ENCODE data around the gene DAD1. TPM values are rescaled to one million over a fixed set of nuclear protein-coding genes. Genes with fewer than 3 reads are reported as not detected.
"Not testable (repeated sequence)": the region's sequence is repeated elsewhere in the genome, so short reads cannot be mapped to it uniquely, and the experiment has no call there.

DAD1 gene
- total RNA-seq = 269 and 398 TPM in 2 replicates
- 450 TPM for polyA plus RNA-seq (2012)

DNA sequence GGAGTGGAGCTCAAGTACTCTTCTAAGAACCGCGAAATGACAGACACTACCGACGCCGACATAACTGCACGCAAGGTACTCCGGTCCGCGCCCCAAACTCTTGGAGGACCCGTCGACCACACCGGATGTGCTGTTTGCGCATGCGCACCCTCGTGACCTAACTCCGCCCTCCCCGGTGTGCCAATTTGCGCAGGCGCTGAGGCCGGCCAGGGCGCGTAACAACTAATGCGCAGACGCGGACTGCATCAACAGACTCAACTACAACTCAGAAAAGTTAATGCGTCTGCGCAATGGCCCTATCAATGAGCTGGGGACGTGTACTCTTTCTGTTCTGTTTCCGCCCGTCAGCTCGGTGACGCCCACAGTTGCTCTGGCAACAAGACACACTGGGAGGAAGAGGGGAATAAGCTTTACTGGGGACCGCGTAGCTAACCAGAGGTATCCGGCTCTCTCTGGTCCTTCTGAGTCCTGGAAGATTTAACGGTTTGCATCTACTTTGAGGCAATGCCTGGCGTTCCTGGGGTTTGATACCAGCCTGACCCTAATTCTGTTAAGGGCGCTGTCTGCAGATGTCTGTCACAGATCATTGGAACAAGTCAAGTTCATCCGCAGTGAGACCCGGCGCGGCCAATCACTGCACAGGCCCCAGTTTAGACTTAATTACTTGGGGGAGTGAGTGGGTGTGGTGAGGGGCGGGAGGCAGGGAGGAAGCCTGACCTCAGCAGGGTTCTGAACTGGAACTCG is at the start of gene DAD1:
DAD1 (minus strand) TSS at position 129 of the 744 bp plus-strand sequence; CDS start at position 62, 67 bp downstream.
- DNase-seq (ENCODE audit: low read depth) = peak; percentile 100

- not testable (repeated sequence) for DNase-seq (ENCODE audit: low read depth)
Measured at GRCh38 chr14:22635980-22636379, 47.0 kb upstream of the DAD1 start.

- no peak for DNase-seq (ENCODE audit: low read depth)
Measured at GRCh38 chr14:22634233-22634900, 45.3 kb upstream of the DAD1 start.

GRCh38 chr14:22630486-22630885 is 41.5 kb upstream of the DAD1 start:
- DNase-seq (ENCODE audit: low read depth) = peak; percentile 74

- no peak for DNase-seq (ENCODE audit: low read depth)
Measured at GRCh38 chr14:22630066-22630465, 41.0 kb upstream of the DAD1 start.

GRCh38 chr14:22629361-22629760 is 40.3 kb upstream of the DAD1 start:
- no peak for DNase-seq (ENCODE audit: low read depth)

GRCh38 chr14:22627506-22628263 is 38.7 kb upstream of the DAD1 start:
- no peak for DNase-seq (ENCODE audit: low read depth)

GRCh38 chr14:22626590-22626989 is 37.6 kb upstream of the DAD1 start:
- DNase-seq (ENCODE audit: low read depth) = no peak

- DNase-seq (ENCODE audit: low read depth) = no peak
Measured at GRCh38 chr14:22623047-22623446, 34.0 kb upstream of the DAD1 start.

GRCh38 chr14:22622255-22622654 is 33.2 kb upstream of the DAD1 start:
- DNase-seq (ENCODE audit: low read depth) = peak; percentile 74

GRCh38 chr14:22615765-22616164 is 26.7 kb upstream of the DAD1 start:
- not testable (repeated sequence) for DNase-seq (ENCODE audit: low read depth)

GRCh38 chr14:22614240-22614799 is 25.3 kb upstream of the DAD1 start:
- DNase-seq (ENCODE audit: low read depth) = peak; percentile 89

GRCh38 chr14:22613736-22614239 is 24.8 kb upstream of the DAD1 start:
- no peak for DNase-seq (ENCODE audit: low read depth)

DNA sequence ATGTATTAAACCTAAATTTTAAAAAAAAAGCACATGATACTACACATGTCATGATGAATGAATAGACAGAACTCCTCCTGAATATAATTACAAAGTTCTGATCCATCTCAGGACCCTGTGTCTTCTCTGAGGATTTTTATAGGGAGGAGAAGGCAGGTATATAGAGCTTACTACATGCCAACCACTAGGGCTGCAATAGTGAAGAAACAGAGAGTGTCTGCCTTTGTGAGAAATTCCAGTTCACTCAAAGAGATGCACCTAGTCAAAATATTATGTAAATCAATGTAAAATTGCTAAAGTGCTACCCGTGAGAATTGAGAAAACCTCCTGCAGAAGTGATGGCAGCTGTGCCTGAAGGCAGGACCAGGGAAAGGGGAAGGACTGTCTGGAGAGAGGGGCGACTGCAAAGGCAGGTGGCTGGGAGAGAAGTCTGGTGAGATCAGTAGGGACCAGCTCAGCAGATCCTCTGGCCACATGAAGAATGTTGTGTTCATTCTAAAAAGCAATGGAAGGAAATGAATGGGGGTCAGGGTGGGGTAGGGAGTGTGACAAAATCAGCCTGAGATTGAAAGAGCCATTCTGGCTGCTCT is 24.2 kb upstream of the DAD1 start:
- DNase-seq (ENCODE audit: low read depth) = no peak

- DNase-seq (ENCODE audit: low read depth) = no peak
Measured at GRCh38 chr14:22610931-22611330, 21.9 kb upstream of the DAD1 start.

GRCh38 chr14:22607291-22607690 is 18.3 kb upstream of the DAD1 start:
- DNase-seq (ENCODE audit: low read depth) = peak; percentile 95

DNA sequence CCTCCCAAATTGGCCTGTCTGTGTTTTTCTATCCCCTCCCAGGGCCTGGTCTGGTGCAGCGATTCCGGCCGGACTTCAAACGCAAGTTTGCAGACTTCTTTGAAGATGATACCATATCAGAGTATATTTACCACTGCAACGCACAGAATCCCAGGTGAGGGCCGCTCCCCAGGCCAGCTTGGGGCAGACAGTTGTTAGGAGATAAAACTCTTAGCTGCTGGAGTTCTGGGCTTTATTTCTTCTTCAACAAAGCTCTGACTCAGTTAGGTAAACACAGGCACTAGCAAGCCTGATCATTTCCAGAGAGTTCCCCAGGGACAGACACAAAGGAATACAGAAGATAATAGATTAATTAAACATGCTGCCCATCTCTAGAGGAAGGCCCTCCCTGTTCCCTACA is 17.4 kb upstream of the DAD1 start:
- no peak for DNase-seq (ENCODE audit: low read depth)

GRCh38 chr14:22602862-22603261 is 13.8 kb upstream of the DAD1 start:
- DNase-seq (ENCODE audit: low read depth) = no peak

DNA sequence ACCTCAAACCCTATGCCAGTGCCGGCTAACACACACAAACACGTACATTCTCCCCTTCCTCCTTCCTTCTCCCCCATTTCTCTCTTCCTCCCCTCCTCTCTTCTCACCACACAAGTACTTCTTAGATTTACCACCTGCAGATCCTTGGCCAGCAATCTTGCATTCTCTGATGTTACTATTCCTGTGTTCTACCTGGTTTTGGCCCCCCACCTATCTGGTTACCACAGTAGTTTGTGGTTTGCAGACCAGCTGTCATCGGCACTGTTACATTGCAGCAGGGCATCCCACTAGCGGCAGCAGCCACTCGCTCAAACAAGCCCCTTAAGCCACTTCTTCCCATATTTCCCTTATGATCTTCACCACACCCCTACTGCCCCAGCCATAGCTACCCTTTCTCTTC is 13.0 kb upstream of the DAD1 start:
- DNase-seq (ENCODE audit: low read depth) = no peak

DNA sequence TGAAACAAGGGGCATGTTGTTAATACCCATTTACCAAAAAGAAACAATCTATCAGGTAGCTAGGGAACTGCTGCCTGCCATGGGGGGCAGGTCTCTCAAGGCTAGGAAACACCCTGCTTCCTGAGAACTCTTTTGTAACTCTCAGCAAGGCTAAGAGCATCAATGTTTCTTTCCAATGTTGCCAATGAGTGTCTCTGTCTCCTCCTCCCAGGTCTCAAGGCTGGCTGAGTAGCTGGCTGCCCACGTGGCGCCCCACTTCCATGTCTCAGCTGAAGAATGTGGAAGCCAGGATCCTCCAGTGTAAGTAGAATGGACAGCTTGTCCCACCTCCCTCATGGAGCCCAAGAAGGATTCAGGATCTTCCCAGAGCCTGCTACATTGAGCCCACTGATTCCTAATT is 12.4 kb upstream of the DAD1 start:
- no peak for DNase-seq (ENCODE audit: low read depth)

GRCh38 chr14:22600027-22600426 is 11.0 kb upstream of the DAD1 start:
- no peak for DNase-seq (ENCODE audit: low read depth)

Measured in myocyte (in vitro differentiated cells).